GM19023 (cell line): Measurements from ENCODE around the gene CLVS2.

Experiments used
- ATAC-seq: cut with Tn5 transposase; IDR thresholded peaks from one replicate; pipeline ENCODE4 v1.9.1; 2021; ENCODE audit warnings: mild to moderate bottlenecking, moderate library complexity; ENCODE audit not compliant: unreplicated experiment

CLVS2 gene

DNA sequence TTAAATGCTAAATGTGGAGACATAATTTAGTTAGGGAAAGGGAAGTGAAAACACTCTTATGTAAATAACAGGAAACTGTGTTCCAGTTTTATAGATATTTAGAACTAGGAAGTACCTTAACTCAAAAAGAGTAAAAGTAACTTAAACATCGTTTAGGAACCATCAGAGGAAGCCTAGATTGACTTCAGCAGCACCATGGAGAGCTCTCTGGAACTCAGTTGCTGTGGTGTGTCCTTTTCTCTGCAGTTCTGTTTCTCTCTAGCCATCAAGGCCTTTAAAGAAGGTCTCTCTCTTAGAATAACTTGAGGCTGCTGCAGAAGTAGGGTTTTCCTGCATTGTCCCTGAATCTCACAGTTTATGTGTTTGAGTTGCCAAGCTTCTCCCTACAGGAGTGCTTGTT lies 26.9 kb downstream of the CLVS2 start:
- no peak for ATAC-seq

DNA sequence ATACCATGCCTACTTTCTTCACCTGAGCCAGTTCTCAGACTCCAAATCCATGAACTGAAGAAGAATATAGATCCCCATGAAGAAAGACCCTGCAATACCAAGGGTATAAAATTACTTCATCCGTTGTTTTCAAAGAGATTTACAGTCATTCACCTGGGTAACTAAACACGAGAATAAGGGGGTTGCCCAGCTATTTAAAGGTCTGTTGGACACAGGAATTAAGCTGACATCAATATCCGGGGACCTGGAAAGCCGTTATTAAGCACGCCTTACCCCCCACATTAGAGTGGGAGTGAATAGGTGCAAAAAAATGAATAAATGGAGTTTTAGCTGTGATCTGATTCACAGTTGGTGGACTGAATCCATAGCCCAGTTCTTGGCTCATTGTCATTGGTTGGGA lies 28.9 kb downstream of the CLVS2 start:
- ATAC-seq, result no peak

DNA sequence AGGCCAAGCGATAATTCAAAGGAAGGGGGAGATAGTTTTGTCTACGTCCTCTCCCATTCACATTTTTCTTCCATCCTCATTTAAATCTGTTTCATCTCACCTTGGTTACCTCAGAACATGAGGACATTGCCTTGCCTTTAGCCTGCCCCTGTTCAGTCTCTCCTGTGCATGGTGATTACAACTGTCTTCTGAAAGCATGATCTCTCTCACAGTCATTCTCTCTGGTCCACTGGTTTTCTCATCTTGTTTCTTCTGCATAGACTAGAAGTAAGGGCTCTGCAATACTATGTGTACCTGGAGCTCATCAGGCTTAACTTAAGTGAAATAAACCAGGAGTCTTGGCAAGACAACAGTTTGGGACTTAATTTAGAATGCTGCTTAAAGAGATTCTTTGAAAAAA lies 31.4 kb downstream of the CLVS2 start:
- no peak for ATAC-seq

DNA sequence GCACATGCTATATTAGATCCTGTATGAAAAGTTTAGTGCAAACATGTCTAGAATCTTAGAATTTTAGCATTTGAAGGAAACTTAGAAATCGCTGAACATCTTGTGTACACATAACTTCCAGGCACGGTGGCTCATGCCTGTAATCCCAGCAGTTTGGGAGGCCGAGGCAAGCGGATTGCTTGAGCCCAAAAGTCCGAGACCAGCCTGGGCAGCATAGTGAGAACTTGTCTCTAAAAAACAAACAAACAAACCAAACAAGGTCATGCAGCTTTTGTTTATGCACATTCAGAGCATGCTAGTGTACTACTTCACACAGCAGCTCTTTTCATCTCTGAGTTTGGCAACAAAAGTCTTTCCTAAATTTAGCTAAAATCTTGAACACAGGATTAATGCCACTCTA lies 32.2 kb downstream of the CLVS2 start:
- ATAC-seq, result no peak

DNA sequence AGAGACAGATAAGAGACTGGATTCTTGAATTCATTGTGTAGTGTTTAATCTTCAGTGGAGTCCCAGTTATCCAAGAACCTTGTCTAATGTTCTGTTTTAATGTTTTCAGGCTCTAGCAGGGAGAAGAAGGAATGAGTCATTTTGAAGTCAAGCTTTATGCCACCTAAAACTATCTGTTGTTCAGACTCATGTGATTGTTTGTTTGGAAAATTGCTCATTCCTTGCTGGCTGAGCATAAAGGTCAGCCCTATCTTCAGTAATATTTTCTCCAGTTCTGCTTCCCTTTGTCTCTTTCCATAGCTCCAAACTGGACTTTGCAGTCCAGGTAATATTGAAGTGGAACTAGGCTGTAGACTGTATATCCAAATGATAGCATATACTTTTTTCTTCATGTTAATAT lies 34.2 kb downstream of the CLVS2 start:
- no peak for ATAC-seq

DNA sequence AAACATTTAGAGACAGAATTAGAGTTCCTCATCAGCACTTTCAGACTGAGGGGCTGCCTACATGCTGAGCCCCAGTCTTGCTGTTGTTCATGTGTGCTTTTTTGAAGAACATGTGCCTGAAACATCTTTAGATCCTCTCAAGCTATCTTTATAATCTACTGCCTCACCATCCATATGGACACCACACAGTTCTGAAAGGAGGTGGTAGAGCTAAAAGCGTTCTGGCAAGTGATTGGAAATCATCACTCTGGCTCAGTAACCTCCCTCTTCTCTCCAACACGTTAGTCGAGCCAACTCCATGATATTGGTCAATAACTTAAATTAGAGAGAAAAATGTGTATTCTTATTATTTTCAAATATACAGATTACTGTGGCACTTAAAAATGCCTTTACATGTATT lies 40.6 kb downstream of the CLVS2 start:
- no peak for ATAC-seq

DNA sequence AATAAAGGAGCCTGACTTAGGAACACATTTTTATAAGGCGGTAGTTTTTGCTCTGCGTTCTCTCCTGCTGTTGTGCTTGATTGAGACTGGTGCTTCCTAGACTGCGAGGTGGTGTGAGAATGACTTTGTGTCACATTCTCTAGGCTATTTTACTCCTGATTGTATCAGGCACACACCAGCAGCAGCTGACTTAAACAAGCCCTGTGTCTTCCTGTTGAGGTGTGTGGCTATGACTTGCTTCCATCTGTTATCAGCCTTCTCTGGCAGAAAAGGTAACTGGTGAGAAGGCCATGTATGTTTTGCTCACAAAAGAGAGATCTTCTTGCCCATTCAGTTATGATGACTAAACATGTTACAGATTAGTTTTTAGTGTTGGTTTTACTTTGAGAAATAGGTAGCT lies 43.4 kb downstream of the CLVS2 start:
- ATAC-seq, result no peak

DNA sequence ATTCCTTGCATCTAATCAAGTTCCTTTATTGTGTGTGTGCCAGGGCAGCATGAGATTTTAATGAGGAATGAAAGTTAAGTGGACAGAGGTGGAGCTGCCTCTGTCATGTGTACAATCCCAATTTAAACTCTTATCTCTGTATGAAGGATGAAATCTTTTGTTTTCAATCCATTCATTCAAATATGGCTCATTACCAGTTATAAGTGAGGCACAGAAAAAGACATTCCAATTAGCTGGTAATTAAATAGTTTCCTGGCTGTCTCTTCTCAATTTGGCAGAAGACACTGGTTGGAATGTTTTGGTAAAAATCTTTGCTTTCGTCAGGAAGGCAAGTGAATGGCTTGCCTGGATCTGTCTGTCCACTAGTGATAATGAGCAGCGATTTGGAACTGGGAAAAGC lies 46.4 kb downstream of the CLVS2 start:
- ATAC-seq, result no peak

DNA sequence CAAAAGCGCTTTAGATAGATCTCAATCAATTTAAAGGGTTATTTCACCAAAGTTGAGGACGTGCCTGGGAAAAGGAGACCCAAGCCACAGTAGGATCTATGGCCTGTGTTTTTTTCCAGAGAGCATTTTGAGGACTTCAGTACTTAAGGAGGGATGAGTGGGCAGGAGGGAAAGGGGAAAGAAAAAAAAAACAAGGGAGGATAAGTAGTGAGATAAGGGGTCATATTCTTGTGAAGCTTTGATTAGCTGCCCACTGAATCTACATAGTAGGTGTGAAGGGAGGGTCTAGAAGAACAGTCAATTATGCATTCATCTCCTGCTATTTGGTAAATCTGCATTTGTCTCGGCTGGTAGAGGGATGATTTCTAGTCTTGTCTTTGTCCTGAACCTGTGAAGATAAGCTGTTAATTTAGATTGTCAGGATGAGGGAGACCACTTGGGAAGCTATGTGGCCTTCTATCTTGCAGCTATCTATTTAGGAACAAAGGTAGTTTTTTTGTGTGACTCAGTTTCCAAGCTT lies 48.4 kb downstream of the CLVS2 start:
- ATAC-seq, result no peak

DNA sequence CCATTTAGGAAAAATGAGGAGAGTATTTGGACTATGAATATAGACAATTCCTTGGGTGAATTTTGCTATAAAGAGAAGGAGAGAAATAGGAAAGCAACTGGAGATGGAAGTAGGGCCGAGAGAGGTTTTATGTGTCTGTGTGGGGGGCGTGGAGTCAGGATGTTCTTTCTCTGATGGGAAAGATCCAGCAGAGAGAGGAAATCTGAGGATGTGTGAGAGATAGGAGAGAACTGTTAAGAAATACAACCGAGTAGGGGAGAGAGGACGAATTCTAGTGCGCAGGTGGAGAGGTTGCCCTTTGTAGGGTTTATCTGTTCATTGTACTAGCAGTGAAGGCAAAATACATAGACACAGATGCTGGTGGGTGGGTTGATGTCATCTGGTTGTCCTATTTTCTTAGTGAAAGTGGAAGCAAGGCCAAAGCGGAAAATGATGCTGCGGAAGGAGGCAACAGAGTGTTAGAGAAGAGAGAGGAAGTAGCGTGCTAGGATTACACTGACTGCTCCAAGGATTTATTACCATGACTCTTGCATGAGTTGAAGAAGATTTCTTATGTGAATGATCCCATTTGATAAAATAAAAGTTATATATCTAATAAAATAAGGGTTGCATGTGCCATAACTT lies 57.7 kb downstream of the CLVS2 start:
- ATAC-seq, result no peak

DNA sequence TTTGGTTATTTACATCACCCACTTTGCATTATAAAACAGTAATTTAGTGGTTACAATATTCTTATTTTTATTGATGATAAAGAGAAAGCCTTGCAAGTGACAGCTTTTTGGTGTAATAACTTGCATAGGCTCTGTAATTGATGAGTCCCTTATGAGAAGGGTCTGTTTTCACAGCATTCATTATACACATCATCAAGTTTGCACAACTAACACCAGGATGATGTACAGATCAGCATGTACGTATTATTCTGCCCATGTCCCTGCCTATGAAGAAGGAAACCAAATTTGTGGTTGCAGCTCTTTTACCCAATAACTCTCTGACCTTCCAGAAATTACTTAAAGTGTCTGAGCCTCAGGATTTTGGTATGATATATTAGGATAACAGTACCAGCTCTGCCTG lies 59.2 kb downstream of the CLVS2 start:
- no peak for ATAC-seq

DNA sequence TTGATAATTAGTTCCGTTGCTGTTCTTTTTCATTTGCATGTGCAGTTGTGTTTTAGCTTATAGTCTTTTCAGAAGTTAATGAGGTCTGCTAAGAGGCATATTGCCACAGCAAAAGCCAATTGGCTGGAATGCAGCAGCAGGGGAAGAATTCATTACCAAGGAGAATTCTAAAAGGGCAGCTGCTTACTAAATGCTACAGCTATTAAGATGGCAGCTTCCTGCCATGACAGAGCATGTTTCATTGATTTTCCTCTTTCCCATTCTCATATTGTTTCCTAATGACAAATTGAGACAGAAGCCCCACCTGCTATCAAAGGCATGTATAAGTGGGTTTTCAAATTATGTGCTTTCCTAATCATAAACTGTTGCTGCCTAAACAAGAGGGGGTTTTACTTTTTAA lies 66.6 kb downstream of the CLVS2 start:
- ATAC-seq, result no peak

DNA sequence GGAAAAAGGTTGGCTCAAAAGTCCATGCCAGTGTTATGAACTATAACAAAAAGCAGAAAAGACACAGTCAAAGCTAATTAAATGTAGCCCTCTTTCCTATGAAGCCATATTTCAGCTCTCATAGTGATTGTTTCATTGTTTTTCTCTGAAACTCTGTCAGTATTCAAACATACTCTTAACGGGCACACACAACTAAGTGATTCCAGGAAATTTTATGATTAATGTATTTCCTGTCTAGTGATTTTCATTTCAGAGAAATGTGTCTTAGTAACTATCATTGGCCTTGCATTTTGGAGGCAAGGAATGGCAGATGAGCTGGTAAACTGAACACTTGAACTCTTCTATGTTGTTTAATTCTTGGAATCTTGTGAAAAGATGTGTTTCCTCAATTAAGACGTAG lies 68.0 kb downstream of the CLVS2 start:
- ATAC-seq, result no peak

DNA sequence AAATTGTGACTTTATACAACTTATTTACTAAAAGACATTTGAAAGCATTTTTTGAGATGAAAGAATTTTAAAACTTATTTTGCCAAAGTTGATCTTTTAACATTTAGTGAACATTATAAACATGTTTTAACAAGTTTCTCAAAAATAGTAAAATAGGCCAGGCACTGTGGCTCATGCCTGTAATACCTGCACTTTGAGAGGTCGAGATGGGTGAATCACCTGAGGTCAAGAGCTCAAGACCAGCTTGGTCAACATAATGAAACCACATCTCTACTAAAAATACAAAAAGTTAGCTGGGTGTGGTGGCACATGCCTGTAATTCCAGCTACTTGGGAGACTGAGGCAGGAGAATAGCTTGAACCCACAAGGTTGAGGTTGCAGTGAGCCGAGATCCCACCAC lies 78.6 kb downstream of the CLVS2 start:
- no peak for ATAC-seq

DNA sequence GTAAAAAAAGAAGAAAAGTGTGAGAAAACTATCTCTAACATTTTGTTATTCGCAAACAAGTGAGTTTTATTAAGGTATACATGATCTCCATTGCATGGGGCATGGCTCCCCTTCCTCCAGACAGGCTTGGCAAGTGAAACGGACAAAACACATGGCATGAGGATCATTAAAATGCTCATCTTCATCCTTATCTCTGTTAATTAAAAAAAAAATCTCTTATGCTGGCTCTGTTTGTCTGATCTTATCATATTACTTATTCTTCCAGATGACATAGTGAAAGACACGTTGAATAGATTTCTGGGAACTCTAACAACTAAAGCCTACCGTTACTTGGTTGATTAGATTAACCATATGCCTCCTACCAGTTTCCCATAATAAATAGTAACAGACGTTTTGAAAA lies 89.4 kb downstream of the CLVS2 start:
- no peak for ATAC-seq

DNA sequence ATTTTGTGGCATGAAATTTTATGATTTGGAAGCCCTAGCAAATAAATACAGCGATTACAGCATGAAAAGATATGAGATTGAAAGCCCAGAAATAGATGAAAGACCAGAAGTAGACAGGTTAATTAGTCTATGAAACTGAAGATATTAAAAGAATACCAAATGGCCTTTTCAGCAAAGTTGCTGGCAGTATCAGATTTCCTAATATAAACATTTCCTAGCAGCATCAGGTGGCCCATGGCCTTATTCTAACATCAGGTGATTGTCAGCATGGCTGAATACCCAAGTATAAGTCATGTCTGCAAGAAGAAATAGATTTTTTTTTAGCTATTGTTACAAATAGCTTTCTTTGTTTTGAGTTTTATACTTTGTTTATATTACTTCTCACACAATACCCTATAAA lies 93.2 kb downstream of the CLVS2 start:
- no peak for ATAC-seq

DNA sequence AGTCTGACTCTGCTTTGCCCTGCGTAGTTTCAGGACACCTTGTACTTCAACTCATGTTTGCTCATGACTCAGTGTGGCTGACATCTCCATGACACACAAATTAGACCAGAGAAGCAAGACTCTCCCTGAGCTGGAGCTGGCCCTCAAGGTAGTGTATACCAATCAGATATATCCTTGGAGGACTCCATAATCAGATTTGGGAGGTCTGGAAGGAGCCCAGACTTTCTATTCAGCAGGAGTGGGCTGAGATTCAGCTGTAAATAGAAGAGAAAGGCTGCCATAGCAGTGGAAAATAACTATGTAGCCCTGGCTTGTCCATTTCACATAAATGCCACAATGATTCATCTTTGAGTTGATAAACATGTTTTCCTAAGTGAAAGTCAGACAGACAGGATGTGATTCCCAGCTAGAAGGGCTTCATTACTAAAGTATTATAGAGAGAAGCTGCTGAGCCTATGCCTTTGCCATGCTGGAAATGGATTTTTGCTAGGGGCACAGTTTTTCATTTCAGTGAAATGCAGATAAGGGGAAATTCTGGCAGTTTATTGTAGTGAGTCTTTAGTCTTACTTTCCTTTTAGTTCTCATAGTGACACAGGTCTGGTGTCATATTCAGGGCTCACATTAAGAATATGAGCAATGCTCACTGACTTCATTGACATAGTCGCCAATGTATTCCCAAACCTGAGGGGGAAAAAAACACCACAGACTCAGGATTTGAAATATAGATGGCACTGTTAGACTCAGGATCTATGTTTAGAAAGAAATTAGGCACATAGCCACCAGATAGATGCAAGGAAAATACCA lies 95.3 kb downstream of the CLVS2 start:
- ATAC-seq, result no peak

DNA sequence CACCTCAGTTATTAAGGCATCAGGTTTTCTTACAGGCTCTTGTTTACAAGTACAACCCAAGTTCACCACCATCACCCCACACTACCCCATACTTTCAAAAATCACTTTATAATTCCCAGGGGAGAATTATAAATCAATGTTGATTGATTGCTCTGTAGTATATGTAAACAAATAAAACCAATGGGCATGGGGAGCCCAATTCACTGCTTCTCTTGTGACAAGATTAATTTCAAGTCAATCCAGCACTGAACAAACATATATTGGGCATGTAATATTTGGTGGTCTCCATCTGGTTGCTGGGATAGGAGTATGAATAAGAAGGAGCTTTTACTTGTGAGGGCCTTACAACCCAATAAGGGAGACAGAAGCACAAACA lies 95.8 kb downstream of the CLVS2 start:
- no peak for ATAC-seq

DNA sequence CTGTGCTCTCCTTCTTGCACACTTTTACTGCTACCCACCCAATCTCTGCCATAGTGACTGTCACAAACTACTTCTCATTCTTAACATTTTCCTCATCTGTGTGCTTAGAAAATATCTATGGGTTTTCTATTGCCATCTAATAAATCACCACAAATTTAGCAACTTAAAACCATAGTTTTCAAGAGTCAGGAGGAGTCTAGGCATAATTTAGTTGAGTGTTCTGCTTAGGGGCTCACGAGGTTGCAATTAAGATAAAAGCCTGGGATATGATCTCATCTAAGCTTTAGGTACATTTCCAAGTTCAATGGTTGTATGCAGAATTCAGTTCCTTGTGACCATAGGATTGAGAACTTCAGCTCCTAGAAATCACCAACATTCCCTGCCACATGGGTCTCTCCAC lies 98.8 kb downstream of the CLVS2 start:
- no peak for ATAC-seq

DNA sequence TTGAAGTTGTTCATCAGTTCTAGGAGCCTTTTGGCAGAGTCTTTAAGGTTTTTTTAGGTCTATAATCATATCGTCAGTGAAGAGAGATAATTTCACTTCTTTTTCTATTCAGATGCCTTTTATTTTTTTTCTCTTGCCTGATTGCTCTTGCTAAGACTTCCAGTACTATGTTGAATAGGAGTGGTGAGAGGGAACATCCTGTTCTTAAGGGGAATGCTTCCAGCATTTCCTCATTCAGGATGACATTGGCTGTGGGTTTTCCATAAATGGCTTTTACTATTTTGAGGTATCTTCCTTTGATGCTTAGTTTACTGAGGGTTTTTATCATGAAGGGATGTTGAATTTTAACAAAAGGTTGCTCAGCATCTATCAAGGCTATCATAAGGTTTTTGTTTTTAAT lies 109.5 kb downstream of the CLVS2 start:
- no peak for ATAC-seq

DNA sequence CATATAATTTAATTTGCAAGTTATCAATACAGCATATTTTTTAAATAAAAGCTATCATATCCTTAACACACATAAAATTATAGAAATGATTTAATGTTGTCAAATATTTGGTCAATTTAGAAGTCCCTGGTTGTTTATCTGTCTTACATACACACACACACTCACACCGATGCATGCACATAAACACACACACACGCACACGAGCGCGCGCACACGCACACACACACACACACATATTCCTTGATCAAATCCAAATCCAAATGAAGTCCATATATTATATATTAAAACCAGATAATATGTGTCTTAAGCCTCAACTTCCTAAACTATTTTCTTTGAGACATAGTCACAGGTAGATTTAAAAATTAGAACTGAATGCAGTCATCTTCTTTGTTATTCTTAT lies 120.3 kb downstream of the CLVS2 start:
- no peak for ATAC-seq

DNA sequence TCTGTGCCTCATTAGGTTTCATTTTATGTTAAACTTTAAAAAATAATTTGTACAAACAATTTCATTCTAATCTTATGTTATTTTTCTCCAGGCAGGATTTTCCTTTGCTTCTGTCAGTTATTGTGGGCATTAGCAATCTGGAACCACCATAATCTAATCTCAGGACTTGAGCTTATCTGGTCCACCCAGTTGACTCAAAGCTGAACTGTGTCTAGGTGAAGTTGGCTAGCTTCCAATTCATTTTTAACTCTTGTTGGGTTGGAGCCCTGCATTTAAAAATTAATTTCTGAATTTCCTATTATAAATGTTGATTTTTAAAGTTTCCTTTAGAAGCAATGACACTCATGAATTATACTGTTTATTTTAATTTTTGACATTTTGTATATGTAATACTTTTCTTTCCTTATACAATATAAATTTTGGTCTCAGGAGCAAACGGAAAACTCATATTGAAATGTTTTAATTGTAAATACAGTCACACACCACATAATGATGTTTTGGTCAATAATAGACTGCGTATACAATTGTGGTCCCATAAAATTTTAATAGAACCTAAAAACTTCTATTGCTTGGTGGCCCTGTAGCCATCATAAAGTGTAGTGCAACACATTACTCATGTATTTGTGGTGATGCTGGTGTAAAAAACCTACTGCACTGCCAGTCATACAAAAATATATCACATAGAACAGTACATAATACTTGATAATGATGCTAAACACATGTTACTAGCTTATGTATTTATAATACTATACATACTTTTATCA lies 121.3 kb downstream of the CLVS2 start:
- ATAC-seq, result no peak
